Colon (tissue), 2 donors: Measurements from ENCODE around the gene ZNF792.
"Not testable (repeated sequence)": the region's sequence is repeated elsewhere in the genome, so short reads cannot be mapped to it uniquely, and the experiment has no call there.

Experiments
- FAIRE-seq: peaks from 2 replicates; lab custom pipeline; 2012; peaks lifted over from hg19 to GRCh38; lab: Jason Lieb, UNC
- donor health status: control.
- donor health status: control.

ZNF792 gene

DNA sequence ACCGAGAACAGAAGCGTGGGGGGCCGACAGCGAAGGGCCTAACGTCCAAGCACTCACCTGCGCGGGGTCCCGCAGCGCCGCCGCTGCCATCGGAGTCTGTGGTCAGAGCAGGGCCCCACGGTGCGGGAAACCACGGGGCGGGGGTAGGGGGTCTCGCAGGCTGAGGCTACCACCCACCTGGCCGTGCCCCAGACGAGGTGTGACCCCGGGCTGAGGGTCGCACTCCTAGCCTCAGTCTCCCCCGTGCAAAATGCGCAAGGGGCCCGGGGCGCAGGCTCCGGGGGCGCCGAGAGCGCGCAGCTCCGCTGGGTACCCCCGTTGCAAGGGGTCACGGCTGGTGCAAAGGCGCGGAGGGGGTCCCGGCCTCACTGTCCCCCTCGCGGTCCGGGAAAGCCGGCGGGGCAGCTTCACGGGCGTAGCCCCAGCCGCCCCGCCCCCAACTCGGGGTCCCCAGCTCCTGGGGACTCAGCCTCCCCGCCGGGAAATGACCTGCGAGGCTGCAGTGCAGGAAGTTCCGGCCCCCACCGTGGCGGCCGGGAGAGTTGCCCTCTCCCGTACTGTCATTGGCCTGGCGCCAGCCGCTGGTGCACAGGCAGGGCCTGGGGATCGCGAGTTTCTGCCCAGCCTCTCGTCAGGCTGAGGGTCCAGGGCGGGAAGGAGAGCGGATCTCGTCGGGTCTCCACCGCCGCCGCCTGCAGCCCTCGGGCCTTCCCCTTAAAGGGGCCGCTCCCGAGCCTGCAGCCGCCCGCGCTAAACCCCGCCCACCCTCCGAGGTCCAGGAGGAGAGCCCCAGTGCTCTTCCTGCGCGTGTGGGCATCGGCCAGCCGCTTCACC, at the start of gene ZNF792:
Gene ZNF792, minus strand, starts transcription at position 657 of the 834 bp plus-strand sequence. Its CDS starts 567 bp downstream, at position 90.
- no peak for FAIRE-seq

DNA sequence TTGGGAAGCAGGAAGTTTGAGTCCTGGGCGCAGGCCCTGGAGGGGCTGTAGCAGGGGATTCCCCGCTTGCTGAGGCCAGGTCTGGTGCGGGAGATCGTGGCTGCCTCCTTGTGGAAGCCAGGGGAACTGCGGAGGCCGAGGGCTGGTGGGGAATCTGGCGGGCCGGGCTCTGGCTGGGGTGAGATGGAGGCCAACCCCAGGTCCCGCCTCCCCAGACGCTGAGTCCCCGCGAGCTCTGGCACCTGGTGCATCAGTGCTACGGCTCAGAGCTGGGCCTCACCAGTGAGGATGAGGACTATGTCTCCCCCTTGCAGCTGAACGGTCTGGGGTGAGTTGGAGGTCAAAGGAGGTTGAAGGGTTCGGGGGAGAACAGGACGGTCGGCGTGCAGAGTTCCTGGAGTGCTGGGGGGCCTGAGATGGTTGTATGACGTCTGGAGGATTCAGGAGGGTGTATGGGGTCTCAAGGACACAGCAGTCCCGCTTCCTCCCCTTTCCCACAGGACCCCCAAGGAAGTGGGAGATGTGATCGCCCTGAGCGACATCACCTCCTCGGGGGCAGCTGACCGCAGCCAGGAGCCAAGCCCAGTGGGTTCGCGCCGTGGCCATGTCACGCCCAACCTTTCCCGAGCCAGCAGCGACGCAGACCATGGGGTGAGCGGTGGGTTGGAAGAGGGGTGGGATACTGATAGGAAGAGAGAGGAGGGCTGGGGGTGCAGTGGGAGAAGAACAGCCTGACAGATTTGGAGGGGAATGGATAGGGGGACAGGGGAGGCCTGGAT, 49.2 kb upstream of the ZNF792 start:
- no peak for FAIRE-seq

- no peak for FAIRE-seq
Measured at GRCh38 chr19:35011737-35012682, 48.0 kb upstream of the ZNF792 start.

DNA sequence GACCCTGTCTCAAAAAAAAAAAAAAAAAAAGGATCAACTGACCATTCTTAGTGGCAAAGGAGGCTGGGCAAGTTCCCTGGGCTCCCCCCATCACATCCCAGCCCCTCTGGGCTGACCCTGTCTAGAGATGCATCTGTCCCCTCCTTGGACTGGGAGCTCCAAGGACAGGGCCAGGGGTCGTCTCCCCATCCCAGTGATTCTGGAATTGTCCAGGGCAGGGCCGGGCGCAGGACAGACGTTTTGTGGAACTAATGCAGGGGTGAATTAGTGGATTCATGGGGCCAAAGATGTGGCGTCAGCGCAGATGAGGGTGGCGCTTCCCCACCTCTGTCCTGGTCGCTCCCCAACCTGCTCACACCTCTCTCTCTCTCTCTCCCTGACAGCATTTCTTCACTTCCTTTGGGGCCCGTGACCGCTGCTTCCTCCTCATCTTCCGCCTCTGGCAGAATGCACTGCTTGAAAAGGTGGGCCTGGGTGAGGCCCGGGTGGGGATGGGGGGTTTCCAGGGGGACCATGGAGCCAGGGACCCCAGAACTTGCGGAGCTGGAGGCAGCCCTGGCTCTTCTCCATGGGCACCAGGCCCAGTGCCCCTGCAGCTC, 47.2 kb upstream of the ZNF792 start:
- no peak for FAIRE-seq

- no peak for FAIRE-seq
Measured at GRCh38 chr19:35009424-35010415, 45.7 kb upstream of the ZNF792 start.

DNA sequence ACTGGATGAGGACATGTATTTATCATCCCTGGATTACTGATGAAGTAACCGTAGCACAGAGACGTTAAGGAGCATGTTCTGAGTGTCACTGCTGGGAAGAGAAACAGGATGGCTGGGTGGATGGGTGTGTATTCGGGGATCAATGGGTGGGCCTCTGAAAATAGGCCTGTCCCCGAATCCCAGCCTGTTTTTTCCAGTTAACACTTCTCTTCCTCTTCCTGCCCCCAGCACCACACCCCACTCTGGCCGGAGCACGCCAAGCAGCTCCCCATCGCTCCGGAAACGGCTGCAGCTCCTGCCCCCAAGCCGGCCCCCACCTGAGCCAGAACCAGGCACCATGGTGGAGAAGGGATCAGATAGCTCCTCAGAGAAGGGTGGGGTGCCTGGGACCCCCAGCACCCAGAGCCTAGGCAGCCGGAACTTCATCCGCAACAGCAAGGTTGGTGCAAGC, 44.9 kb upstream of the ZNF792 start:
- FAIRE-seq = no peak

DNA sequence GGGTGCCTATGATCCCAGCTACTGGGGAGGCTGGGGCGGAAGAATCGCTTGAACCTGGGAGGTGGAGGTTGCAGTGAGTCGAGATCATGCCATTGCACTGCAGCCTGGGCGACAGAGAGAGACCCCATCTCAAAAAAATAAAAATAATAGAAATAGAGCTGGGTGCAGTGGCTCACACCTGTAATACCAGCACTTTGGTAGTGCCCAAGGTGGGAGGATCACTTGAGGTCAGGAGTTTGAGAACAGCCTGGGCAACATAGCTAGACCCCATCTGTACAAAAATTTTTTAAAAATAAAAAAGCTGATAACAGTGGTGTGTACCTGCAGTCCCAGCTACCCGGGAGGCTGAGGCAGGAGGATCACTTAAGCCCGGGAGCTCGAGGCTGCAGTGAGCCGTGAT, 43.4 kb upstream of the ZNF792 start:
- FAIRE-seq = not testable (repeated sequence)

DNA sequence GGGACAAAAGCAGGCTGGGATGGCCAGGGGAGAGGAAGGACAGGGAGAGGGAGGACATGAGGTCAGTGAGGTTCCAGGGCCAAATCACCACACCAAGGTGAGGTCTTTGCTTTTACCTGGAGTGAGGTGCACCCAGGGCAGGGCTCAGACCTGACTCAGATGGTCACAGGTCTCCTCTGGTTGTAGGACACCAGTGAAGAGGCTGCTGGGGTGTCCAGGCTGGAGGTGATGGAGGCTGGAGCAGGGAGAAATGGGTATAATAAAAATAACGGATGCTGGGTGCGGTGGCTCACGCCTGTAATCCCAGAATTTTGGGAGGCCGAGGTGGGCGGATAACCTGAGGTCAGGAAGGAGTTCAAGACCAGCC, 43.0 kb upstream of the ZNF792 start:
- FAIRE-seq = no peak

- FAIRE-seq = no peak
Measured at GRCh38 chr19:35006342-35006998, 42.4 kb upstream of the ZNF792 start.

- not testable (repeated sequence) for FAIRE-seq
Measured at GRCh38 chr19:35006007-35006341, 41.9 kb upstream of the ZNF792 start.

DNA sequence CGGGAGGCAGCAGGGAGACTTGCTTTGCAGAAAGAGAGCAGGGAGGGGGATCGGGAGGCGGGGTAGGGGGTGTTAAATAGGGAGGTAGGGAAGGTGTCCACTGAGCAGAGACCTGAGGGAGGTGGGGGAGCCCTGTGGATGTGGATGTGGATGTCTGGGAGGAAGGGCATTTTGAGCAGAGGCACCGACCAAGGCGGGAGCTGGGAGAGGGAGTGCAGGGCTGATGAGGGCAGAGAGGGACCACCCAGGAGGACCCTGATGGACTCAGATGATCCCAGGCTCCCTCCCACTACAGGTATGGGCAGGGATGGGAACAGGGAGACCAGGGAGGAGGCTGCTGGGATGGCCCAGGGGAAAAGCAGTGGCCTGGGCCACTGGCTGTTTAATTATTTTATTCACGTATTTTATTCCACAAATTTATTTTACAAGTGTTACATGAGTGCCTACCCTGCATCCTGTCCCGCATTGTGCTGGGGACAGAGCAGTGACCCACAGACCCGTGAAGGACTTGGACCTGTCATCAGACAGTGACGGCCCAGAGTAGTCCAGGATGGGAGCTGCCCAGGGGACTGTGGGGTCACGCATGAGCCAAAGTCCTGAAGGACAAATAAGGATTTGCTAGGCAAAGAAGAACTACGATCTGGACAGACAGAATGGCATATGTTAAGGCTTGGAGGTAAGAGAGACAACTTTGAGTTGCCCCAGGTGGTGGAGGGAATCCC, 41.4 kb upstream of the ZNF792 start:
- FAIRE-seq = no peak

- FAIRE-seq = no peak
Measured at GRCh38 chr19:35004517-35005255, 40.7 kb upstream of the ZNF792 start.

GRCh38 chr19:35002037-35002535, 38.1 kb upstream of the ZNF792 start:
- FAIRE-seq = no peak

DNA sequence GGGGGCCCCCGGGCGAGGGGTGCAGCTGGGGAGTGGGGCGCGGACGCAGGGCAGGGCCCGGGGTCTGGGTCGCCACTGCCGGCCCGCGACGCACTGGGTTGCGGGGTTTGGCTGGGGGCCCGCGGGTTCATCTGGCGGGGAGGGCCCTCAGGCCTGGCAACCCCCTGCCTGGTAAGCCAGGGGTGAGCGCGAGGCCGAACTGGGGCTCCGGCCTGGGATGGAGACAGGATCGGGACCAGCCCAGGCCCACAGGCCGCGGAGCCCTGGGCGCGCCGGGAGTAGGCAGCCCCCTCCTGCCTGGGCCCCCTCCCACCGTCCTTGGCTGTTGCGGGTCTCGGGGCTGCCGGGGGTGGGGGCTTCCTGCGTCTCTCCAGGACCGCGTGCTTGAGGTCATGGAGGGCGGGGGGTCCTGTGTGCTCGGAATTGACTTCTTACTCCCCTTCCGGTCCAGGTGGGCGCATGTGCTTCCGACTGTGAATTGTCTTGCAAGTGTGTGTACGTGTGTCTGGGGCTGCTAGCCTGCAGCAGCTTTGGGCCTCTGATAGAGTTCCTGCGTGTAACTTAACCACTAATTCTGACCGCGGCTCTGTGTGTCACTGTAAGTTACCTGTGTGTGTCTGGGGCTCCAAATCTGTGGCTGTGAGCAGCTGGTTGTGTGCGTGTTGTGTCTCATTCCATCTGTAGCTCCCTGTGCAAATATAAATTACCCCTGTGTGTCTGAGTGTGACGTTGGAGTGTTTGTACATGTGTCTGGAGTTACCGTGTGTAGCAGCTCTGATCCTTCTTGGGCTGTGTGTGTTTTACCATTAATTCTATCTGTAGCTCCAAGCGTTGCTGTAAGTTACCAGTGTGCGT, 36.8 kb upstream of the ZNF792 start:
- no peak for FAIRE-seq

GRCh38 chr19:35000338-35000646, 36.3 kb upstream of the ZNF792 start:
- no peak for FAIRE-seq

DNA sequence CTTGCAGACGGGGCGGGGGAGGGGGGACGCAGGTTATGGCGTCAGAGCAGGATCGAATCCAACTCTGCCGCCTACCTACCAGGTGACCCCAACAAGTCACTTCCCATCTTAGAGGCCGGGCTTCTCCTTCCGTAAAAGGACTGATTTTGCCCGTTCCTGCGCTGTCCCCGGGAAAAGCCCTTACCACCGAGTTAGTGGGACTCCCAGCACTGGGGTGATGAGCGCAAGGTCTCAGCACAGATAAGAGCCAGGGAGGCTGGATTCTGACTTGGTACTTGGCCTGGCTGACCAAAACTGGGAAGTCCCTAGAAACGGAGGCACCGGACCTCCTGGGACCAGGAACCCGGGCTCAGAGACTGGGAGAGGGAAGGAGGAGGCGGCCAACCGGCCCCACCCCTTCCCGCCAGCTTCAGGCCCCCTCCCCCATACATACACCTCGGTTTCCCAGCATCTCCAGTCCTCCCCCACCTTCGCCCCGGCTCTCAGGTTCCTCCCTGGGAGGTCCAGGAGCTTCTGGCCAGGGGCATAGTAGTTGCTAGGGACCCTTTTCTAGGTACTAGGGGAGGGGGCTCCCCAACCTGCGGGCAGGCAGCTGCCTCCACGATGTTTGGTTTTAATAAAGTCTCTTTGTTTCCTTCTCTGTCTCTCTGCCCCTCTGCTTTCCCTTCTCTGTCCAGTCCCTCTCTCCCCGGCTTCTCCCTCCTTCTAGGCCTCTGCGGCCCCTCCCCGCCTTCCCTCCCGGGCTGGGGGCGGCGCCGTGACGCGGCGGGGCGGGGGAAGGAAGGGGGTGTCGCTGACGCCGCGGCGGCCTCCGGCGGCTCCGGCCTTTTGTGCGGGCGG, 35.7 kb upstream of the ZNF792 start, which contains the start of gene GRAMD1A:
Gene GRAMD1A, plus strand, starts transcription at position 826 of the 840 bp plus-strand sequence. CDS start 156 bp downstream, outside the sequence.
- FAIRE-seq = no peak
